Measurements from ENCODE around the gene CTSF. TPM values are rescaled to one million over a fixed set of nuclear protein-coding genes. Genes with fewer than 3 reads are reported as not detected.

The CTSF gene
- total RNA-seq, 4 donors from 2014 or later, result 61.6 to 114 (median 83.2) TPM

DNA sequence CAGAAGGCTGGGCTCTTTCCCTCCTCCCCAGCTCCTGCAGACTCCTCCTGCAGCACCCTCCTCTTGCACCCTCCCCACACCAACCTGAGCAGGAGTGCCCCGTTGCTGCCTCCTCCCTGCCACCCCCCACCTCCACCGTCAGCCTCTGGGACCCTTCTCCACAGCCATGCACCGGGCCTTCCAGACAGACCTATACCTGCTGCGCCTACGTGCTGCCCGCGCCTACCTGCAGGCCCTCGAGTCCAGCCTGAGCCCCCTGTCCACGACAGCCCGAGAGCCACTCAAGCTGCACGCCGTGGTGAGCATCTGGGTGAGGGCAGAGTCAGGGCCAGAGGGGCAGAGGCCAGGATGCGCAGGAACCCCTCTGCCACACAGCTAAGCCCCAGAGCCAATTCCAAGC lies 38.8 kb downstream of the CTSF start:
- no peak overlapping the region for H3K4me3 ChIP-seq
- H3K36me3 ChIP-seq, result peaks cover 59% of the 10 kb centered on the region
- no peak for DNase-seq (ENCODE audit: low spot score in 2 of 2)
- H3K9me3 ChIP-seq, result no peaks in the 10 kb centered on the region
- no peaks in the 10 kb centered on the region for H3K27me3 ChIP-seq
- WGBS, result 92% methylated on average over 10 of the region's 13 CpGs
- no peaks in the 10 kb centered on the region for H3K4me1 ChIP-seq
- no peak for TF ChIP-seq CTCF (IDR thresholded peaks at IDR 0.05)
- TF ChIP-seq EP300 (IDR thresholded peaks at IDR 0.05), result no peak
- TF ChIP-seq POLR2A (IDR thresholded peaks at IDR 0.05), result no peak
- no peak for TF ChIP-seq POLR2AphosphoS5 (IDR thresholded peaks at IDR 0.05)
- H3K27ac ChIP-seq, result no peak overlapping the region

DNA sequence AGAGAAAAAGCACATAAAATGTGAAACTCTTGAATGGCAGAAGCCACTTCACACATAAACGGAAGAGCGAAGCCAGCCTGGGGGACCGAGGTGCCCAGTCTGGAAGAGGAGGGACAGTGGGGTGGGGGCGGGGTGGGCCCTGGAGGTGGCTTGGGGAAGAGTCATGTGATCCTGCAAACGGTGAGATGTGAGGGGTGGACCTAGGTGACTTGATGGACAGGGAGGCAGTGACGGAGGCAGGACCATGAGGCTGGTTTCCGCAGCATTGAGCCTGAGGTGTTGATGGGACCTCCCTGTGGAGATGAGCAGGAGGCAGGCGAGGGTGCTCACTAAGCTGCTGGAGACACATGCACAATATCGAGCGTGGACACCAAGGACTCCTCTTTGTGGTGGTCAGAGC lies 39.3 kb downstream of the CTSF start:
- Histone ChIP-seq H3K36me3 (peaks cover 59% of the 10 kb centered on the region), H3K27me3 (no peaks in the 10 kb centered on the region), H3K9me3 (no peaks in the 10 kb centered on the region), H3K4me1 (no peaks in the 10 kb centered on the region), H3K4me3 (no peak overlapping the region), H3K27ac (no peak overlapping the region)
- no peak for DNase-seq (ENCODE audit: low spot score in 2 of 2)
- no peak for TF ChIP-seq CTCF (IDR thresholded peaks at IDR 0.05)
- no peak for TF ChIP-seq POLR2A (IDR thresholded peaks at IDR 0.05)
- TF ChIP-seq EP300 (IDR thresholded peaks at IDR 0.05), result no peak
- TF ChIP-seq POLR2AphosphoS5 (IDR thresholded peaks at IDR 0.05), result no peak
- 81% methylated on average over 10 of the region's 10 CpGs for whole genome bisulfite sequencing

DNA sequence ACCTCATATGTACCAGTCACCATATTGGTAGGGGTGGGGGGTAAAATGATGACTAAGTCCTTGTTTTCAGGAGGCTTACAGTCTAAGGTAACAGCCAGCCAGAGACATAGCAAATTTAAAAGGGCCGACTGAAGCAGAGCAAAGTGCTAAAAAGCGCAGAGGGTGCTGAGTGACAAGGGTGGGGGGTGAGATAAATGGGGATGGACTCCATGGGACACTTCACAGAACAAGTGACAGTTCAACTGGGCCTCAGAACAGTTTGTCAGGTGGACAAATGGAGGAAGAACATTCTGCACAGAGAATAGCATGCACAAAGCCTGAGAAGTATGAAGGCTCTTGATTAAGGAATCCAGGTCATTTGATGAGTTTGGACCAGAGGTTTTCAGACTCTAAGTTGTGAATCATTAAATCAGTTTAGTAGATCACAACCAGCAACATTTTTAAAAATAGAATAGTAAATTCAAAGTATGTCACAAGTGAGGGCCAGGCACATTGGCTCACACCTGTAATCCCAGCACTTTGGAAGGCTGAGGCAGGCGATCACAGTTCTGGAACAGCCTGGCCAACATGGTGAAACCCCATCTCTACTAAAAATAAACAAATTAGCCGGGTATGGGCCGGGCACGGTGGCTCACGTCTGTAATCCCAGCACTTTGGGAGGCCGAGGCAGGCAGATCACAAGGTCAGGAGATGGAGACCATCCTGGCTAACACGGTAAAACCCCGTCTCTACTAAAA lies 43.9 kb downstream of the CTSF start:
- H3K4me3 ChIP-seq, result no peak overlapping the region
- no peaks in the 10 kb centered on the region for H3K9me3 ChIP-seq
- no peak for DNase-seq (ENCODE audit: low spot score in 2 of 2)
- no peak overlapping the region for H3K27ac ChIP-seq
- 90% methylated on average over 10 of the region's 10 CpGs for WGBS
- no peaks in the 10 kb centered on the region for H3K27me3 ChIP-seq
- no peaks in the 10 kb centered on the region for H3K4me1 ChIP-seq
- TF ChIP-seq POLR2A (IDR thresholded peaks at IDR 0.05), result no peak
- peaks cover 63% of the 10 kb centered on the region for H3K36me3 ChIP-seq

DNA sequence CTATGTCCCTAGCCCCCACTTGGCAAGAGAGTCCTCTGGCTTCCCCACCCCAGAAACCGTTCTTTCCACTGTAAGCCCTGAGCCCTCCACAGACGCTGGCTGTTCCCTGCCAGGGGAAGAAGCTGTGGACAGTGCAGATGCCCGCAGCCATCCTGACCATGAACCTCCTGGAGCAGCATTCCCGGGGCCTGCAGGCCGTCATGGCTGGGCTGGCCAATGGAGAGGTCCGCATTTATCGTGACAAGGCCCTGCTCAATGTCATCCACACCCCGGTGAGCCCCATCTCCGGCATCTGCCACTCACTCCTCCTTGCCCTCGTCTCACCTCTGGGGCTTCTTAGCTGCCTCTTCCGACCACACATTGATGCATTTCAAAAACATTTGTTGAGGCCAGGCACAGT lies 44.8 kb downstream of the CTSF start:
- Histone ChIP-seq H3K9me3 (no peaks in the 10 kb centered on the region), H3K4me3 (no peak overlapping the region), H3K27me3 (no peaks in the 10 kb centered on the region), H3K27ac (no peak overlapping the region), H3K36me3 (peaks cover 67% of the 10 kb centered on the region), H3K4me1 (no peaks in the 10 kb centered on the region)
- 96% methylated on average over 11 of the region's 11 CpGs for WGBS
- no peak for DNase-seq (ENCODE audit: low spot score in 2 of 2)
- TF ChIP-seq POLR2A (IDR thresholded peaks at IDR 0.05) (no peak), CTCF (IDR thresholded peaks at IDR 0.05) (no peak), EP300 (IDR thresholded peaks at IDR 0.05) (no peak), POLR2AphosphoS5 (IDR thresholded peaks at IDR 0.05) (no peak)

Other genes starting within 250 kb of the CTSF start
- gene RIN1, start 232.2 kb downstream of the CTSF start, total RNA-seq, result 10 to 100 TPM; 40.3 to 73.6 (median 60.3) TPM
- gene BRMS1, start 223.5 kb downstream of the CTSF start, total RNA-seq, result 10 to 100 TPM; 45.7 to 60.3 (median 57.3) TPM
- 10 to 100 TPM; 14.4 to 31.9 (median 20.6) TPM for gene B4GAT1, start 221.0 kb downstream of the CTSF start, total RNA-seq
- gene SLC29A2, start 196.8 kb downstream of the CTSF start, total RNA-seq, result 1 to 10 TPM; 2.2 to 4.7 (median 3.9) TPM
- gene NPAS4, start 147.6 kb downstream of the CTSF start, total RNA-seq, result not detected
- 10 to 100 TPM; 22.0 to 42.0 (median 28.0) TPM for gene MRPL11, start 129.8 kb downstream of the CTSF start, total RNA-seq
- 10 to 100 TPM; 19.0 to 23.4 (median 20.5) TPM for gene PELI3, start 101.7 kb downstream of the CTSF start, total RNA-seq
- 10 to 100 TPM; 12.2 to 23.0 (median 22.2) TPM for gene DPP3, start 88.2 kb downstream of the CTSF start, total RNA-seq
- gene BBS1, start 58.0 kb downstream of the CTSF start, total RNA-seq, result 10 to 100 TPM; 35.5 to 85.2 (median 57.0) TPM
- gene ZDHHC24, start 22.6 kb downstream of the CTSF start, total RNA-seq, result 10 to 100 TPM; 13.9 to 37.2 (median 15.3) TPM
- gene ACTN3, start 21.7 kb downstream of the CTSF start, total RNA-seq, result not detected
- under 1 TPM in 2 of 4 donors, not detected in 2; 0.30 to 0.55 TPM for gene CCDC87, start 24.5 kb upstream of the CTSF start, total RNA-seq
- 10 to 100 TPM; 14.1 to 36.3 (median 20.2) TPM for gene CCS, start 24.6 kb upstream of the CTSF start, total RNA-seq
- gene RBM14, start 48.0 kb upstream of the CTSF start, total RNA-seq, result 10 to 100 TPM; 53.2 to 96.1 (median 84.5) TPM
- 10 to 100 TPM; 82.5 to 100.0 (median 91.4) TPM for gene RBM4, start 70.1 kb upstream of the CTSF start, total RNA-seq
- gene RBM4B, start 109.3 kb upstream of the CTSF start, total RNA-seq, result 10 to 100 TPM; 16.7 to 27.1 (median 22.0) TPM
- 100 to 1,000 TPM; 337 to 544 (median 450) TPM for gene SPTBN2, start 160.6 kb upstream of the CTSF start, total RNA-seq

All from suprapubic skin (tissue), 4 donors.